ENCODE results near the gene SAP25.

DNA sequence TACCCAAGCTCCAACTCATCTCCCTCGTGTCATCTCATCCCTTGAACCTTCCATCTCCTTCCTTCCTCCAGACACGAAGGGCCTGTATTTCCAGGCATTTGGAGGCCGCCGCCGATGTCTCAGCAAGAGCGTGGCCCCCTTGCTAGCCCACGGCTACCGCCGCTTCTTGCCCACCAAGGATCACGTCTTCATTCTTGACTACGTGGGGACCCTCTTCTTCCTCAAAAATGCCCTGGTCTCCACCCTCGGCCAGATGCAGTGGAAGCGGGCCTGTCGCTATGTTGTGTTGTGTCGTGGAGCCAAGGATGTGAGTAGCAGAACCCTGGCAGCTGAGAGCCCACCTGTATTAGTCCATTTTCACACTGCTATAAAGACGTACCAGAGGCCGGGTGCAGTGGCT lies 17.9 kb upstream of the SAP25 start:
- TF ChIP-seq, protein P1, sequence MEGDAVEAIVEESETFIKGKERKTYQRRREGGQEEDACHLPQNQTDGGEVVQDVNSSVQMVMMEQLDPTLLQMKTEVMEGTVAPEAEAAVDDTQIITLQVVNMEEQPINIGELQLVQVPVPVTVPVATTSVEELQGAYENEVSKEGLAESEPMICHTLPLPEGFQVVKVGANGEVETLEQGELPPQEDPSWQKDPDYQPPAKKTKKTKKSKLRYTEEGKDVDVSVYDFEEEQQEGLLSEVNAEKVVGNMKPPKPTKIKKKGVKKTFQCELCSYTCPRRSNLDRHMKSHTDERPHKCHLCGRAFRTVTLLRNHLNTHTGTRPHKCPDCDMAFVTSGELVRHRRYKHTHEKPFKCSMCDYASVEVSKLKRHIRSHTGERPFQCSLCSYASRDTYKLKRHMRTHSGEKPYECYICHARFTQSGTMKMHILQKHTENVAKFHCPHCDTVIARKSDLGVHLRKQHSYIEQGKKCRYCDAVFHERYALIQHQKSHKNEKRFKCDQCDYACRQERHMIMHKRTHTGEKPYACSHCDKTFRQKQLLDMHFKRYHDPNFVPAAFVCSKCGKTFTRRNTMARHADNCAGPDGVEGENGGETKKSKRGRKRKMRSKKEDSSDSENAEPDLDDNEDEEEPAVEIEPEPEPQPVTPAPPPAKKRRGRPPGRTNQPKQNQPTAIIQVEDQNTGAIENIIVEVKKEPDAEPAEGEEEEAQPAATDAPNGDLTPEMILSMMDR (IDR thresholded peaks at IDR 0.05), result no peak
- TF ChIP-seq POLR2AphosphoS5 (IDR thresholded peaks at IDR 0.05), result no peak
- TF ChIP-seq POLR2A (IDR thresholded peaks at IDR 0.05), result no peak

Data from transverse colon (tissue), 4 donors.